ENCODE measurements around the gene CRABP2.

- TF ChIP-seq POLR2AphosphoS5 (IDR thresholded peaks at IDR 0.05; ENCODE audit: low read depth, low read length) (no peak), SIN3A (IDR thresholded peaks at IDR 0.05; ENCODE audit: borderline replicate concordance, insufficient read depth, low read depth, low read length) (no peak), CTCF (IDR thresholded peaks at IDR 0.05) (no peak)
These were observed 42.6 kb upstream of the CRABP2 start for GRCh38 chr1:156747742-156748669.

All from Panc1 (cell line).